GOT3 (cell line): ENCODE data around the gene RAB11A.

Experiments
- DNase-seq: peaks from one replicate; lab custom pipeline; 2025; ENCODE audit warnings: mixed read lengths; lab: John Stamatoyannopoulos, UW

RAB11A gene

GRCh38 chr15:65939901-65940617 lies 70.8 kb downstream of the RAB11A start:
- no peak for DNase-seq

DNA sequence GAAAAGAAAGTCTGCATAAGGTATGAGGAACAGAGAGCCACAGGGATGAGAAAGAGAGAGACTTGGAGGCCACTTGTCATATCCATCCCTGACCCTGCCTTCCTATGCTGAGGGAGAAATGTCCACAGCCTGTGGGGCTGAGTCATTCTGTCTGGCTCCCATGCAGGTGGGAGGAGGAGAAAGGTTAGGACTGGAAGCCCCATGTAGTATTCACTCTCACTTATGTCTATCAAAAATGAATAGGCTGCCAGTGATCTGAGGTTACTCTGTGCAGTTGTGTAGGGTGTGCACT lies 71.3 kb downstream of the RAB11A start:
- no peak for DNase-seq
